ENCODE data around the gene CARD19.
"Not testable (repeated sequence)": the region's sequence is repeated elsewhere in the genome, so short reads cannot be mapped to it uniquely, and the experiment has no call there.

DNA sequence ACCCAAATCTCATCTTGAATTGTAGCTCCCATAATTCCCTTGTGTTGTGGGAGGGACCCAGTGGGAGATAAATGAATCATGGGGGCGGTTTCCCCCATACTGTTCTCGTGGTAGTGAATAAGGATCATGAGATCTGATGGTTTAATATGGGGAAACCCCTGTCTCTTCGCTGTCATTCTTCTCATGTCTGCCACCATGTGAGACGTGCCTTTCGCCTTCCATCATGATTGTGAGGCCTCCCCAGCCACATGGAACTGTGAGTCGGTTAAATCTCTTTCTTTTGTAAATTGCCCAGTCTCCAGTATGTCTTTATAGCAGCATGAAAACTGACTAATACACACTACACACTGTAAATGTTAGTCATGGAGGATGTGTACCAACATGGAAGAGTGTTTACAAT, 50.7 kb downstream of the CARD19 start:
- TF ChIP-seq, protein P1, sequence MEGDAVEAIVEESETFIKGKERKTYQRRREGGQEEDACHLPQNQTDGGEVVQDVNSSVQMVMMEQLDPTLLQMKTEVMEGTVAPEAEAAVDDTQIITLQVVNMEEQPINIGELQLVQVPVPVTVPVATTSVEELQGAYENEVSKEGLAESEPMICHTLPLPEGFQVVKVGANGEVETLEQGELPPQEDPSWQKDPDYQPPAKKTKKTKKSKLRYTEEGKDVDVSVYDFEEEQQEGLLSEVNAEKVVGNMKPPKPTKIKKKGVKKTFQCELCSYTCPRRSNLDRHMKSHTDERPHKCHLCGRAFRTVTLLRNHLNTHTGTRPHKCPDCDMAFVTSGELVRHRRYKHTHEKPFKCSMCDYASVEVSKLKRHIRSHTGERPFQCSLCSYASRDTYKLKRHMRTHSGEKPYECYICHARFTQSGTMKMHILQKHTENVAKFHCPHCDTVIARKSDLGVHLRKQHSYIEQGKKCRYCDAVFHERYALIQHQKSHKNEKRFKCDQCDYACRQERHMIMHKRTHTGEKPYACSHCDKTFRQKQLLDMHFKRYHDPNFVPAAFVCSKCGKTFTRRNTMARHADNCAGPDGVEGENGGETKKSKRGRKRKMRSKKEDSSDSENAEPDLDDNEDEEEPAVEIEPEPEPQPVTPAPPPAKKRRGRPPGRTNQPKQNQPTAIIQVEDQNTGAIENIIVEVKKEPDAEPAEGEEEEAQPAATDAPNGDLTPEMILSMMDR (IDR thresholded peaks at IDR 0.05) = not testable (repeated sequence)
- not testable (repeated sequence) for TF ChIP-seq POLR2A (IDR thresholded peaks at IDR 0.05)
